NT2/D1 (cell line): ENCODE measurements around the gene SLC48A1.

Source experiments
- SUZ12 ChIP-seq: IDR thresholded peaks from 2 replicates; pipeline ENCODE4 v1.6.1; 2011; ENCODE audit not compliant: insufficient read length, insufficient read depth; ENCODE audit errors: extremely low read depth
- ZNF274 ChIP-seq: IDR thresholded peaks from 2 replicates; pipeline ENCODE4 v1.6.1; 2011; ENCODE audit warnings: mild to moderate bottlenecking, low read depth, low read length

GRCh38 chr12:47803191-47803875 is 30.3 kb downstream of the SLC48A1 start:
- TF ChIP-seq ZNF274 (no peak), SUZ12 (no peak)
